Activated CD4-positive, CD25-positive, alpha-beta regulatory T cell treated with anti-CD3 and anti-CD28 coated beads, Interleukin-2, amount 50 U/mL, for 16 hours (primary cell): ENCODE data around the gene GPC2.
"Not testable (repeated sequence)": the region's sequence is repeated elsewhere in the genome, so short reads cannot be mapped to it uniquely, and the experiment has no call there.

Experiments used
- DNase-seq: peaks from one replicate; pipeline ENCODE4 v3.0.0-alpha.2; 2020; ENCODE audit warnings: low read depth, low spot score

GPC2 gene

DNA sequence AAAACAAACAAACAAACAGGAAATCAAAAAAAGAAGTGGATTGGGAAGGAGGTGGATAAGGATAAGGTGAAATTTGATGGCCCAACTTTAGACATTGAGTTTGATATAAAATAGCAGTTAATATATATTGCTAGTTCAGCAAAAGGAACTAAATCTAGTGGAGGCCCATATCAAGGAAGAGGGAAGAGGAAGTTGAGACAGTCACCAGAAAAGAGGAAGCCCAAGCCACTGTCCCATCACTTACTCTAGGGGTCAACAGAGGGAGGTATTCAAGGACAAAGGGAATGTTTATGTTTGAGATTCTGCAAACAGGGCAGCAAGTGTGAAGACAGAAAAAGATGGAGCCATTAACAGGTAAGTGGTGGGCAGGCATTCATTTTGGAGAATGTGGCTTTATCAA, 24.8 kb downstream of the GPC2 start:
- DNase-seq = no peak

GRCh38 chr7:100148559-100149328, 28.4 kb downstream of the GPC2 start, which contains the start of gene LAMTOR4:
LAMTOR4 (plus strand) TSS chr7:100148918; CDS start chr7:100148973, 55 bp downstream.
- peak; percentile 96 for DNase-seq

GRCh38 chr7:100148225-100148558, 29.0 kb downstream of the GPC2 start:
- DNase-seq = no peak

DNA sequence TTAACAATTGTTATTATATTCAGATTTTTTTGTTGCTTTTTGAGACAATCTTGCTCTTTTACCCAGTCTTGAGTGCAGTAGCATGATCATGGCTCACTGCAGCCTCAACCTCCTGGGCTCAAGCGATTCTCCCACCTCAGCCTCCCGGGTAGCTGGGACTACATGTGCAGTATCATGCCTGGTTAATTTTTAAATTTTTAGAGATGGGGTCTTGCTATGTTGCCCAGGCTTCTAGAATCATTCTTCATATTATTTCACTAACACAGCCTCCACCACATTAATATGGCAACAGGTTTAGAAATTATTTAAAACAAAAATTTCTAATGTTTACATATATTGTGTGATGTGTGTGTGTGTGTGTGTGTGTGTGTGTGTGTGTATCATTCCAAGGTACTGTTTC, 29.9 kb downstream of the GPC2 start:
- DNase-seq = no peak

- DNase-seq = not testable (repeated sequence)
Measured at GRCh38 chr7:100146350-100146749, 30.8 kb downstream of the GPC2 start.

DNA sequence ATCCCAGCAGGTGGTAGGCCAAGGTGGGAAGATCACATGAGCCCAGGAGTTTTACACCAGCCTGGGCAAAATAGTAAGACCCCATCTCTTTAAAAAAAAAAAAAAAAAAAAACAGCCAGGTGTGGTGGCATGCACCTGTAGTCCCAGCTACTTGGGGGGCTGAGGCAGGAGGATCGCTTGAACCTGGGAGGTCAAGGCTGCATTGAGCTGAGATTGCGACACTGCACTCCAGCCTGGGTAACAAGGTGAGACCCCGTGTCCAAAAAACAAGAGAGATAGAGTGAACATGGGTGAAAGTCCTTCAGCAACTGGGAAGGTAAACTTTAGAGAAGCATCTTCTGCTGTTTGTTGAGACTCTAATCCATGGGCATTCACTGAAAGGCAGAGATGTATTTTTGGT, 34.7 kb downstream of the GPC2 start:
- no peak for DNase-seq

DNA sequence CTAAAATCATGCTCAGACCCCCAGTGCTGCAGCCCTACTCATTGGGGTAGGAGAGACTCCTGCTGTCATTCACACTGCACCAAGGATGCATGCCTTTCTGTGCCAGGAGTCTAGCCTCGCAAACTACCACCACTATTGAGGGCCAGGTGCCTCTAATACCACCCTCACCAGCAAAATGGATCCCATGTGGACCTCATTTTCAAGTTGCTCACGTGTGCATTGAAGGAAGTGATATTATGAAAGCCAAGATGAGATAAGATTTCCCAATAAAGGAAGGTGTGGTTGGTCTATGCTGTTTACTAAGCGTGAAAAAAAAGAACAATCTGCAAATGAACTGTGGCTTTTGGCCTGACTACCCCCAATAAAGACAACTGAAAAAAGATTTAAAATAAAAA, 35.6 kb downstream of the GPC2 start:
- no peak for DNase-seq

DNA sequence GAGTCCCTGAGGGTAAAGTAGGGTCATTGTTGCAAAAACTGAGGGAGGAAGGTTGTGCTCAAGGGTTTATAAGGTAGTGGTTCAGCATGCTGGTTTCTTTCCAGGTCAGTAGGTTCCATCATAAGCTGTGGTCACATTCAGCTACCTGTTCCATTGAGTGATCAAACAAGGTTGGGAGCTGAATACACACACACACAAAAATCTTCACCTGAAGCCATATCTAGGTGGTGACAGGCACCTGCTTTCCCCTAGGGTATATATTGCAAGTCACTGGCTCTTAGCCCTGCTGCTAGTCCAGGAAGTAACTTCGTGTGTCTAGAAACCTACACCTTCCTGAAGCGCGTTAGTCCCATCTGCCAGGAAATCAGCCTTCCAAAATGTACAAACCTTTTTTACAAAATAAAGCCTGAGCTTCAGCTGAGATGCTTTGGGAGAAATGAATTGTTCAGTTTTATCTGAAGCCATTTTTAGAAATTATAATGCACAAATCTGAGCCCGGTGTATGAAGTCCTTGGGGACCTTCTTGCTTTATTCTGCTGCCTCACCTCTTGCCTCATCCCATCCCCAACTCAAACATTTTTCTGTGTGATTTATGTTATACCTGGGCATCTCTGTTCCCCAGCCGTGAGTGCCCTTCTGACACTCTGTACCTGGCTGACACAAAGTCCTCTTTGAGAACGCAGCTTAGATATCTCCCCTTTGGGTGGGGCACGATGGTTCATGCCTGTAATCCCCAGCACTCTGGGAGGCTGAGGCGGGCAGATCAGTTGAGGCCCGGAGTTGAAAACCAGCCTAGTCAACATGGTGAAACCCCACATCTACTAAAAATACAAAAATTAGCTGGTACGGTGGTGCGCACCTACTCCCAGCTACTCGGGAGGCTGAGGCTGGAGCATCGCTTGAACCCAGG, 39.1 kb downstream of the GPC2 start:
- DNase-seq = no peak

DNA sequence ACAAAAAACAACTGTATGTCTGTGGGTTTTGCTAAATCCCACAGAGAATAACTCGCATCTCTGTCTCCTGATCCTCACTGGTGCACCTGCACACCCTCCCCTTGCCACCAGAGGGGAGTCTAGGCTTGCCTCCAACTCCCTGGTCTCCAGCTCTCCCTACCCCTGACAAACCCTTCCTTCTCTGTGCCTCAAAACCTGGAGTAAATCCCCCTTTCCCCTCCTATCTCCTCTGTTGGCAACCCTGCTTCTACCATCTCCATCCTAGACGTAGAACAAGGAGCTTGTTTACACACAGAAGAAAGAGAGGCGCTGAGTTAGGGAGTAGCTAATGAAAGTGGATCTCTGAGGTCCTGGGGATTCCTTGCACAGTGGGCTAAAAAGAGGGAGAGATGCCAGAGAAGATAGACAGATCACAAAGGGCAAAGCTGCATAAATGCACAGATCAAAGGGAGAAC, 44.5 kb downstream of the GPC2 start:
- no peak for DNase-seq

DNA sequence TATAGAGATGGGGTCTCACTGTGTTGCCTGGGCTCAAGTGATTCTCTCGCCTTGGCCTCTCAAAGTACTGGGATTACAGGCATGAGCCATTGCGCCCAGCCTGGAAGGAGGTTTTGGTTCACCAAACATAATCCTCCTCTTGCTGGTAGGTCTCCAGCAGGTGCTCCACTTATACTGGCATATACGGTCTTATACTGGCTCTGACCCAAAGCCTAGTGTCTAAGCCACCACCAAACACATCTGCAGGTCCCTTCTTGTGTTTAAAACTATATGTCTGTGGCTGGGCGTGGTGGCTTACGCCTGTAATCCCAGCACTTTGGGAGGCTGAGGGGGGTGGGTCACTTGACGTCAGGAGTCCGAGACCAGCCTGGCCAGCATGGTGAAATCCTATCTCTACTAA, 45.1 kb downstream of the GPC2 start:
- no peak for DNase-seq

DNA sequence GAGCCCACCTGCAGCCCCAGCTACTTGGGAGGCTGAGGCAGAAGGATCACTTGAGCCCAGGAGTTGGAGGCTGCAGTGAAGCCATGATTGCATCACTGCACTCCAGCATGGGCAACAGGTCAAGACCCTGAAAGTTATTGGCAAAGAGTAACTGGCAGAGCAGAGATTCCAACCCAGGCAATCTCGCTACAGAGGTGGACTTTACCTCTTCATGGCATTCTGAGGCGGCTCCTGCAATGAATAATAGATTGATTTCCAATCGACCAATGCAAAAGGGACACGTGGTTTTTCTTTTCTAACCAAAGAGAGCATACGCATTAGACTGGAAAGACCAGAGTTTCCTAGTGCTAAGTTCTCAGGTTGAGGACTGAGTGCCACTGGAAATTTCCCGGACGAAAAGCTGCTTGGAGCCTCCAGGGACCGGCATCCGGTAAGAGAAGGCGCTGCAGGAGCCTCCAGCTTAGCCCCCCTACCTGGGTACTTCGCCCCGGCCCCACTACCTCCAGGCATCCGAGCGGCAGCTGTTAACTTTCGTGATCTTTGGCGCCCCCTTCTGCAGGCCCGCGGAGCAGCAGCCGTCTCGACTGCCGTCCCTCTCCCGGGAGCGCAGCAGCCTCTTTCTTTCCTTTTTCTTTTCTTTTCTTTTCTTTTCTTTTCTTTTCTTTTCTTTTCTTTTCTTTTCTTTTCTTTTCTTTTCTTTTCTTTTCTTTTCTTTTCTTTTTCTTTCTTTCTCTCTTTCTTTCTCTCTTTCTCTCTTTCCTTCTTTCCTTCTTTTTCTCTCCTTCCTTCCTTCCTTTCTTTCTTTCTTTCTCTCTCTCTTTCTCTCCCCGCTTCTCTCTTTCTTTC, 46.4 kb downstream of the GPC2 start:
- DNase-seq = peak; percentile 53

GRCh38 chr7:100130220-100130607, 47.0 kb downstream of the GPC2 start:
- not testable (repeated sequence) for DNase-seq

DNA sequence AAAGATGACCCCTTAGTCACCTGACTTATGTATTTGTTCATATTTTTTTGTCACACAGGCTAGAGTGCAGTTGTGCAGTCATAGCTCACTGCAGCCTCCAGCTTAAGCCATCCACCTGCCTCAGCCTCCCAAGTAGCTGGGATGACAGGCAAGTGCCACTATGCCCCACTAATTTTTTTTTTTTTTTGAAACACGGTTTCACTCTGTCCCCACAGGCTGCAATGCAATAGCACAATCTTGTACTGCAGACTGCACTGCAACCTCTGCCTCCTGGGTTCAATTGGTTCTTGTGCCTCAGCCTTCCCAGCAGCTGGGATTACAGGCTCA, 48.6 kb downstream of the GPC2 start:
- no peak for DNase-seq

GRCh38 chr7:100127866-100128636, 49.1 kb downstream of the GPC2 start:
- DNase-seq = no peak

- peak; percentile 83 for DNase-seq
Measured at GRCh38 chr7:100126931-100127865, 50.0 kb downstream of the GPC2 start, which contains the start of gene MBLAC1. MBLAC1 (plus strand) TSS chr7:100126967; CDS start chr7:100127396, 429 bp downstream.

- DNase-seq = no peak
Measured at GRCh38 chr7:100126239-100126930, 50.8 kb downstream of the GPC2 start.

- no peak for DNase-seq
Measured at GRCh38 chr7:100124301-100125230, 52.6 kb downstream of the GPC2 start.

GRCh38 chr7:100122568-100122967, 54.6 kb downstream of the GPC2 start:
- no peak for DNase-seq
